A549 (cell line): ENCODE measurements around the gene BANP.

Experiments used
- CHD4 ChIP-seq: fragments of 200-600 bp; sonication (generic); IDR thresholded peaks from 2 replicates; pipeline ENCODE4 v1.6.1; 2016; ENCODE audit warnings: antibody characterized with exemption, mild to moderate bottlenecking, borderline replicate concordance
- CTCF ChIP-seq: fragments of >200 bp; sonication (Bioruptor Twin); formaldehyde crosslinking; IDR thresholded peaks from 3 replicates; pipeline ENCODE4 v1.5.1; 2016
- PHF8 ChIP-seq: fragments of 200-600 bp; sonication (generic); IDR thresholded peaks from 2 replicates; pipeline ENCODE4 v1.6.1; 2016; ENCODE audit warnings: low read depth, mild to moderate bottlenecking, antibody characterized with exemption, moderate library complexity, borderline replicate concordance
- POLR2A ChIP-seq: IDR thresholded peaks from 2 replicates; pipeline ENCODE4 v1.6.1; 2012; ENCODE audit warnings: mild to moderate bottlenecking, low read length
- RAD21 ChIP-seq, 2 experiments: fragments of >200 bp in 1 of 2; sonication (Bioruptor Twin) in 1 of 2; formaldehyde crosslinking in 1 of 2; IDR thresholded peaks in 1 of 2; conservative IDR thresholded peaks in 1 of 2; 2 replicates in 1 of 2; 3 replicates in 1 of 2; pipeline ENCODE4 v1.6.1; 2012 to 2018; ENCODE audit warnings: inconsistent platforms in 1 of 2
- SMC3 ChIP-seq: fragments of >200 bp; sonication (Bioruptor Twin); formaldehyde crosslinking; IDR thresholded peaks from 3 replicates; pipeline ENCODE4 v1.6.1; 2018; ENCODE audit warnings: inconsistent platforms
- SREBF2 ChIP-seq: fragments of 450-650 bp; IDR thresholded peaks from 2 replicates; pipeline ENCODE4 v1.6.1; 2014; ENCODE audit warnings: mild to moderate bottlenecking, moderate library complexity

GRCh38 chr16:88078111-88078775 lies 127.0 kb downstream of the BANP start:
- TF ChIP-seq SREBF2 (no peak), CTCF (no peak), CHD4 (no peak), RAD21 (conservative IDR thresholded peaks at IDR 0.05 in 1 of 2, IDR thresholded peaks at IDR 0.05 in 1 of 2) (no peak), SMC3 (no peak), POLR2A (0 out of 2 replicates have a peak, but pooled peaks have one; percentile 4), PHF8 (no peak)
